Measurements from ENCODE around the gene IL31. TPM values are rescaled to one million over a fixed set of nuclear protein-coding genes. Genes with fewer than 3 reads are reported as not detected.

The IL31 gene
- total RNA-seq, 1 donor from 2014 or later = not detected

GRCh38 chr12:122150127-122150681 lies 23.8 kb downstream of the IL31 start:
- Histone ChIP-seq H3K36me3 (peaks cover 7% of the 10 kb centered on the region), H3K27ac (no peak overlapping the region), H3K27me3 (ENCODE audit: low read depth) (no peaks in the 10 kb centered on the region), H3K4me1 (no peaks in the 10 kb centered on the region), H3K4me3 (no peak overlapping the region), H3K9me3 (no peaks in the 10 kb centered on the region)
- no peak for ATAC-seq
- DNase-seq = no peak
- intact Hi-C loops (cut with DNase I) = no loop called here
- no peak for TF ChIP-seq CTCF (IDR thresholded peaks at IDR 0.05)

GRCh38 chr12:122148657-122149056 lies 25.4 kb downstream of the IL31 start:
- intact Hi-C loops (cut with DNase I) = no loop called here
- no peak for ATAC-seq
- TF ChIP-seq CTCF (IDR thresholded peaks at IDR 0.05) = no peak
- H3K4me3 ChIP-seq = no peak overlapping the region
- no peak for DNase-seq
- H3K4me1 ChIP-seq = no peaks in the 10 kb centered on the region
- peaks cover 11% of the 10 kb centered on the region for H3K36me3 ChIP-seq
- no peak overlapping the region for H3K27ac ChIP-seq
- H3K27me3 ChIP-seq (ENCODE audit: low read depth) = no peaks in the 10 kb centered on the region
- H3K9me3 ChIP-seq = no peaks in the 10 kb centered on the region

- ATAC-seq = no peak
- TF ChIP-seq CTCF (IDR thresholded peaks at IDR 0.05) = no peak
- no peaks in the 10 kb centered on the region for H3K9me3 ChIP-seq
- H3K4me1 ChIP-seq = no peaks in the 10 kb centered on the region
- H3K27me3 ChIP-seq (ENCODE audit: low read depth) = no peaks in the 10 kb centered on the region
- no peak overlapping the region for H3K27ac ChIP-seq
- intact Hi-C loops (cut with DNase I) = no loop called here
- H3K36me3 ChIP-seq = peaks cover 21% of the 10 kb centered on the region
- H3K4me3 ChIP-seq = no peak overlapping the region
- DNase-seq = no peak
Measured at GRCh38 chr12:122147514-122148290, 26.3 kb downstream of the IL31 start.

GRCh38 chr12:122145505-122146330 lies 28.3 kb downstream of the IL31 start:
- Histone ChIP-seq H3K4me3 (no peak overlapping the region), H3K27me3 (ENCODE audit: low read depth) (no peaks in the 10 kb centered on the region), H3K27ac (no peak overlapping the region), H3K4me1 (no peaks in the 10 kb centered on the region), H3K9me3 (no peaks in the 10 kb centered on the region), H3K36me3 (peaks cover 41% of the 10 kb centered on the region)
- ATAC-seq = no peak
- TF ChIP-seq CTCF (IDR thresholded peaks at IDR 0.05) = no peak
- intact Hi-C loops (cut with DNase I) = no loop called here
- no peak for DNase-seq

GRCh38 chr12:122144885-122145284 lies 29.1 kb downstream of the IL31 start:
- Histone ChIP-seq H3K4me3 (no peak overlapping the region), H3K27ac (no peak overlapping the region), H3K36me3 (peaks cover 47% of the 10 kb centered on the region), H3K27me3 (ENCODE audit: low read depth) (no peaks in the 10 kb centered on the region), H3K4me1 (no peaks in the 10 kb centered on the region), H3K9me3 (no peaks in the 10 kb centered on the region)
- TF ChIP-seq CTCF (IDR thresholded peaks at IDR 0.05) = no peak
- no peak for DNase-seq
- intact Hi-C loops (cut with DNase I) = no loop called here
- no peak for ATAC-seq
